Measurements from ENCODE around the gene SEMA4D.
"Not testable (repeated sequence)": the region's sequence is repeated elsewhere in the genome, so short reads cannot be mapped to it uniquely, and the experiment has no call there.

Gene SEMA4D

GRCh38 chr9:89380437-89381307 lies 117.2 kb downstream of the SEMA4D start:
- DNase-seq: no peak

DNA sequence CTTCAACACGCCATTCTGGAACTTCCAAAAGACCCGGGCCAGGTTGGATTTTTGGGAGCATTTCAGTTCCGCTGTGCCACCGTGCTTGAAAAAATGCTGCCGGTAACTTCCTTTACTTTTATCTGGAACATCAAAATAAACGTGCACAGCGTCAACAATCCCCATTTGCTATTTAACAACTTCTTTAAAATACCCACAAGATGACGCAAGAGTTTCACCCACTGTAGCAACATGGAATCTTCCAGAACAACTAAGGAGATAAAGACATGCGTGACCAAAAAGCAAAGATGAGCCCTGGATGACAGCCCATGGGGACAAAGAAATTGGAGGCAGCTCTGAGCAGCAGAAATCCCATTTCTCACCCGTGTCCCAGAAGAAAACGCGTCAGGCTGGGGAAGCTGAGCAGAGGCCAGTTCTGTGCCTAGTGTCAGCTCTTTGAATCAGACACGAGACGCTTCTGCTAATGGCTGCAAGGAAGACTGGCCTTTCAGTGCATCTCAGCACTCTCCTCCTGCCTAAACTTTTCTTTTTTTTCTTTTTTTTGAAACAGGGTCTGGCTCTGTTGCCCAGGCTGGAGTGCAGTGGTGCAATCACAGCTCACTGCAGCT lies 118.3 kb downstream of the SEMA4D start:
- no peak for DNase-seq

DNA sequence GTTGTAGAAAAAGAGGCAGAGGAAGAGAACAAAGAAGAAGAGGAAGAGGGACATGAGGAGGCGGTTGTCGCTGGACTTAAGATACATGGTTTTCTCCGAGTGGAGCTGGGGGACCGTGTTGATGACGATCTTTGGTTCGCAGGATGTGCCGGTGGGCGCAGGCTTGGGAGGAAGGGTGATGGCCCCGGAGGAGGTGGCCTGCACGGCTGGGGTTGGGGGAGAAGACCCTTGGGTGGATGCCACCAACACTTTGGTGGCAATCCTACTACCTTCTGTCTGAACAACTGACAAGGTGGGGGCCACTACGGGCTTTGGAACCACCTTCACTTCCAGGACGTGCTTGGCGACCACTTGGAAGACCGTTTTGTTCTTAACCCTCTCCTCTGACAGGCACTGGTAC lies 118.9 kb downstream of the SEMA4D start:
- no peak for DNase-seq

- no peak for DNase-seq
Observed at GRCh38 chr9:89378541-89378940, 119.4 kb downstream of the SEMA4D start.

- DNase-seq: no peak
Observed at GRCh38 chr9:89377411-89377810, 120.5 kb downstream of the SEMA4D start.

GRCh38 chr9:89376741-89377351 lies 121.1 kb downstream of the SEMA4D start:
- DNase-seq: no peak

DNA sequence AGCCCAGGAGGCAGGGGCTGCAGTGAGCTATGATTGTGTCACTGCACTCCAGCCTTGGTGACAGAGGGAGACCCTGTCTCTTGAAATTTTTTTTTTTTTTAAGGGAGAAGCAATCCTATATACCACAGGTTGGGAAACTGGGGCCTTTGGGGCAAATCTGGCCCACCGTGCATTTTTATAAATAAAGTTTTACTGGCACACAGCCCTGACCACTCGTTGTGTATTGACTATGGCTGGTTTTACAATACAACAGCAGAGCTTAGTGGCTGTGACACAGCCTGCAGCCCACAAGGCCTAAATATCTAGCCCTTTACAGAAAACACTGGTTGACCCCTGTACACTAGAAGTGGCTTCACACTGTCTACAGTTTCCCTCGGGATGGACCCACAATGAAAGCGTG lies 121.6 kb downstream of the SEMA4D start:
- no peak for DNase-seq

GRCh38 chr9:89375191-89375760 lies 122.6 kb downstream of the SEMA4D start:
- DNase-seq: no peak

GRCh38 chr9:89374176-89374575 lies 123.7 kb downstream of the SEMA4D start:
- no peak for DNase-seq

DNA sequence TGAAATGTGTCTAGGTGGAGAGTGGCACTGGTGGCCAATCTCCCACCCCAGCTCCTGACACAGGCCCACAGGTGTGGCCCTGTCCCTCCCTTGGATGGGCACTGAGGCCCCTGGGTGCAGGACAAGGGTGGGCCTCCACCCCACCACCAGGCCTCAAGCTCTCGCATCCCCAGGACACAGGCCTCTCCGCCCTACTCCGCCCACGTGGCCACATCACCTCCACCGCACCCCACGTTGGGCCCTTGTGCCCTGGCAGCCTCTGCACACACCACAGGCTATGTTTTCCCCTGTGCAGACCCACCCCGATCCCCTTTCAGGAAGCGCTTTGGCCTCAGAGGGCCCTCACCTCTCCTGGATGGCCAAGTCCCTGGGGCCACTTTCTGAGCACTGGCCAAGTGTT lies 124.9 kb downstream of the SEMA4D start:
- DNase-seq: no peak

DNA sequence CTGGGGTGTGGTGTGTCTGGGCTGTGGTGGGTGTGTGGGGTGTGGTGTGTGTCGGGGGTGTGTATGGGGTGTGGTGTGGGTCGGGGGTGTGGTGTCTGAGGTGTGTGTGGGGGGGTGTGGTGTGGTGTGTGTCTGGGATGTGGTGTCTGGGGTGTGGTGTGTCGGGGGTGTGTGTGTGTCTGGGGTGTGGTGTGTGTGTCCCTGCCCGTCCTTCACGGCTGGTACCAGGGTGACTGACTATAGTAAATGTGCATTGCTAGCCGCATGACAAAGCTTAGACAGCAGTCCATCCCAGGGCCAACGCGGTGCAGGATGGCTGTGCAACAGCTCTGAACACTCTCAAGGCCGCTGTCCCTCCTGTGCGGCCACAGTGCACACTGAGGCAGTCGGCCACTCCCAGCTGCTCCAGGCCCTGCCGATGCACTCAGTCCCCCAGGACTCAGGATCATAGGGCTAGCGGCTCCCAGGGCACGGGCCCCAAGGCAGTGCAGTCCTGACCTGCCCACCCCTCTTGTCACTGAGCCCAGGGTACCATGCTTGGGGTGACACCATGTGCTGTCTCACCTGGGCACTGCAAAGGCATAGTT lies 125.6 kb downstream of the SEMA4D start:
- DNase-seq: no peak

GRCh38 chr9:89371791-89372190 lies 126.1 kb downstream of the SEMA4D start:
- not testable (repeated sequence) for DNase-seq

GRCh38 chr9:89370593-89370992 lies 127.3 kb downstream of the SEMA4D start:
- DNase-seq: no peak

DNA sequence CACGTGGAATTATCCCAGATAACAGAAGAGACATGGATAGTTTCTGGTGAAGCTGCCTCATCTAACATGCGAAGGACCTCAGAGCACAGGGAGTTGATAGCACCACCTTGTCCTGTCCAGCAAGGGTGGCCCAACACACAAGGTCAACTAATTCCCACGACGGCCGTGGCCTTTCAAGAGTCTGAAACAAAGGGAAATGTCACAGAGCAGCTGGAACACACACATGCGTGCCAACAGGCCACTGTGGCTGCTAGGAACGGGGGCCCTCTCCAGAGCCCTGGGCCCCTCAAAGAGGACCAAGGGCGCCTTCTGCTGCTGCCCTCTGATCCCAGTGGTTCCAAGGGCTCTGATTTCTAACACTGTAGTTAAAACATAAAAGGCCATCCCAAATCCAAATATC lies 128.9 kb downstream of the SEMA4D start:
- no peak for DNase-seq

GRCh38 chr9:89368550-89368949 lies 129.4 kb downstream of the SEMA4D start:
- no peak for DNase-seq

DNA sequence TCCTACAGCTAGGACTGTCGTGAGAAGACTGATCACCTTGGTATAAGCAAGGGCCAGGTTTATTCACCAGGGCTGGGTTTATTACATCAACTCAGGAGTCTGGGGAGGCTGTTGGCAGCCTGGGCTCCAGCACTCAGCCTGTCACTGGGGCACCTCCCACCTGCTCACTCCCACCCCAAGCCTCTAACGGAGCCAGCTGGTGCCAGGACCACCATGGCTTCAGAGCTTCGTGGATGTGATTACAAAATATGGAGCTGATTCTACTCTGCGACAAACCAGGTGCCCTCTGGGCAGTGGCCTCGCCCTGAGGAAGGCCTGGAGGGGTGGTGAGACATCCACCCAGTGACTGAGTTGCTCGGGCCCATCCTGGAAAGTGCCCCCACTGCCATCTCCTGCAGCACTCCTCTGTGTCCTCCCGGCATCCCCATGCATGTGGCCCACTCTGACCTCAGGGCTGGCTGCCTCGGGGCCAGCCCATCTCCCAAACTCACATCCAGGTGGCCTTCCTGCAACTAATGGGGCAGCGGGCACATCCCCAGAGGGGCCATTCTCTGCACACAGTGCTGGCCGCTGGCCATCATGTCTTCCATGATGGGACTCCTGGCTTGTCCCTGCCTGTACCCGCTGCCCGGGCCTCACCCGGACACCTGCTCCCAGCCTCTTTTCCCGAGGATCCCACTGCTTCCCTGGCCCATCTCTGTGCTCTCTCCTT lies 130.0 kb downstream of the SEMA4D start:
- DNase-seq: no peak

- no peak for DNase-seq
Observed at GRCh38 chr9:89367281-89367680, 130.6 kb downstream of the SEMA4D start.

DNA sequence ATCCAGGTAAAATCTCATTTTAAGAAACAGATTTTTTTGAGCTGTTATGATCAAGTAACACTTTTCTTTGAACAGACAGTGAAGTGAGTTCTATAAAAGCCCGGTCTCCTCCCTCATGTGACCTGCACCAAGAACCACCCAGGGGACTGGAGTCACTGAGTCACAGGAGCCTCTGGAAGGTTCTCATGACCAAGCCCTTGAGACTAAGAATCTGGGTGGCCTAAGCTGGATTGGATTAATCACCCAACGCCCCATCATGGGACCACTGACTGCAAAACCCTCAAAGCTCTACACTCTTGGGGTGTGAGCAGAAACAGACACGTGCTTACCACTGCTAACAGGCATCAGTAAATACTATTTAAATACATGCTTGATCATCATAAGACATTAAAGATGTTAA lies 131.2 kb downstream of the SEMA4D start:
- no peak for DNase-seq

GRCh38 chr9:89365532-89365912 lies 132.4 kb downstream of the SEMA4D start:
- no peak for DNase-seq

GRCh38 chr9:89364666-89365531 lies 133.0 kb downstream of the SEMA4D start:
- DNase-seq: no peak

DNA sequence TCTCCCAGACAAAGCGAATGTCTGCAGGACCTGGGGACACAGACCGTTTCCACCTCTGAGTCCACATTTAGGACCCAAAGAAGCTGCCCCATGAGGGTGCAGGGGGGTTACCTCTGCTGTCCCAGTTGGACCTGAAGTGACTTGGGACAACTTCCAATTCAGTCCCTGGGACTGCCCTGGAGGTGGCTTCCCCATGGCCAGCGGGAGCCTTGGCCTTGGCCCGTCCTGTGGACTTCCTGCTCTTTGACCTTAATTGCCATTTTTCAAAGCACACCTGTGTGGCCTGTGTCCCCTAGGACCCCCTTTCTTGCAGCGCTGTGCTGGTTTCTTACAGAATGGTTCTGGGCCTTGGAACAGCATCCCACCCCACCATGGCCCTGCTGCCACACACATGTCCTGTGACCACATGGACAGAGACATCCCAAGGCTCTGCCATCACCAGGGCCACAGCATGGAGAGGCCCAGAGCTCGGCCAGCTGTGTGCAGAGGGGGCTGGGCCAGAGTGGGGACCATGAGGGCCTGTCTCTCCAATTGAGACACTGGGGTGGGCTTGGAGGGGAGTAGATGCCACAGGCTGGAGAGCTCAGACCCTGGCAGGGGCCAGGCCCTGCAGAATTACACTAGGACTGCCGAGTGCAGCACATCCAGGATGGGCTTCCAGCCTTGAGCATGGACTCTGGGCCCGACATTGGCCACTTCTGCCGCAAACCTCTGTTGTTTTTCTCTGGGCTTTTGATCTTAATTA lies 133.8 kb downstream of the SEMA4D start:
- no peak for DNase-seq
